Epithelial cell of esophagus (primary cell): Measurements from ENCODE around the gene AARSD1.

Experiments used
- DNase-seq: peaks from one replicate; pipeline ENCODE4 v3.0.0; 2010; ENCODE audit warnings: low read depth
- H3K4me3 ChIP-seq: 2 replicates; pipeline ENCODE4 v1.5.1; 2011; ENCODE audit warnings: mild to moderate bottlenecking, low read length, control low read depth
- CTCF ChIP-seq: IDR thresholded peaks from 2 replicates; pipeline ENCODE4 v1.5.1; 2011; ENCODE audit warnings: low read depth, mild to moderate bottlenecking, low read length, control low read depth, inconsistent platforms; ENCODE audit not compliant: insufficient read depth; ENCODE audit errors: missing control alignments

AARSD1 gene, protein sequence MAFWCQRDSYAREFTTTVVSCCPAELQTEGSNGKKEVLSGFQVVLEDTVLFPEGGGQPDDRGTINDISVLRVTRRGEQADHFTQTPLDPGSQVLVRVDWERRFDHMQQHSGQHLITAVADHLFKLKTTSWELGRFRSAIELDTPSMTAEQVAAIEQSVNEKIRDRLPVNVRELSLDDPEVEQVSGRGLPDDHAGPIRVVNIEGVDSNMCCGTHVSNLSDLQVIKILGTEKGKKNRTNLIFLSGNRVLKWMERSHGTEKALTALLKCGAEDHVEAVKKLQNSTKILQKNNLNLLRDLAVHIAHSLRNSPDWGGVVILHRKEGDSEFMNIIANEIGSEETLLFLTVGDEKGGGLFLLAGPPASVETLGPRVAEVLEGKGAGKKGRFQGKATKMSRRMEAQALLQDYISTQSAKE

GRCh38 chr17:42964161-42964932 lies at the start of gene AARSD1:
AARSD1 (minus strand) TSS chr17:42964454; CDS start chr17:42964440, 14 bp downstream.
- TF ChIP-seq CTCF: no peak
- peak; percentile 97 for DNase-seq
- H3K4me3 ChIP-seq: peak within 1 kb of the TSS; percentile 87

GRCh38 chr17:43013296-43013695 lies 49.0 kb upstream of the AARSD1 start:
- DNase-seq: no peak
- no peak overlapping the region for H3K4me3 ChIP-seq
- no peak for TF ChIP-seq CTCF

GRCh38 chr17:43011728-43012472 lies 47.6 kb upstream of the AARSD1 start:
- DNase-seq: no peak
- H3K4me3 ChIP-seq: no peak overlapping the region
- no peak for TF ChIP-seq CTCF

GRCh38 chr17:43010667-43011308 lies 46.5 kb upstream of the AARSD1 start:
- no peak overlapping the region for H3K4me3 ChIP-seq
- TF ChIP-seq CTCF: no peak
- DNase-seq: no peak

GRCh38 chr17:43006639-43007551 lies 42.6 kb upstream of the AARSD1 start, which contains the start of gene IFI35:
IFI35 (plus strand) TSS chr17:43006784; CDS start chr17:43006948, 164 bp downstream.
- TF ChIP-seq CTCF: peak; percentile 27
- peak; percentile 74 for DNase-seq
- H3K4me3 ChIP-seq: peak within 1 kb of the TSS; percentile 53
